SK-N-SH (cell line): Measurements from ENCODE around the gene PISD. TPM values are rescaled to one million over a fixed set of nuclear protein-coding genes. Genes with fewer than 3 reads are reported as not detected.

ENCODE experiments used
- CTCF ChIA-PET: fragments of 300-600, 350-600 bp; formaldehyde crosslinking; extraction: SDS; loops from one replicate; lab custom pipeline; 2021; lab: Yijun Ruan, JAX
- POLR2A ChIA-PET: fragments of 350-600 bp; sonication (Branson Sonifier 250); formaldehyde crosslinking; extraction: SDS; loops from one replicate; lab custom pipeline; 2020; ENCODE audit warnings: antibody characterized with exemption, inconsistent platforms; lab: Yijun Ruan, JAX
- DNase-seq: peaks from one replicate; pipeline ENCODE4 v3.0.0; 2012
- H2AFZ ChIP-seq: fragments of 200-600 bp; sonication (generic); 2 replicates; pipeline ENCODE4 v1.8.1; 2016; ENCODE audit warnings: antibody characterized with exemption, mild to moderate bottlenecking, low read depth
- H3F3A ChIP-seq: fragments of 200-600 bp; sonication (generic); replicated peaks from 2 replicates; pipeline ENCODE3; 2016; ENCODE audit warnings: antibody characterized with exemption, mild to moderate bottlenecking; ENCODE audit not compliant: insufficient read depth
- H3K27ac ChIP-seq, 2 experiments: fragments of 200-500 bp in 1 of 2; fragments of 200-600 bp in 1 of 2; sonication (Bioruptor generic) in 1 of 2; sonication (generic), shearing (Covaris generic) in 1 of 2; 2 replicates each; pipeline versions ENCODE4 v1.5.1 to v1.6.1; 2014 to 2016; ENCODE audit warnings: low read depth in 2 of 2, inconsistent platforms in 1 of 2, low read length in 1 of 2, mild to moderate bottlenecking in 1 of 2, mixed read lengths in 1 of 2
- H3K27me3 ChIP-seq: fragments of 200-600 bp; sonication (generic), shearing (Covaris generic); 2 replicates; pipeline ENCODE4 v1.6.1; 2016; ENCODE audit warnings: mixed run types; ENCODE audit not compliant: insufficient read depth
- H3K36me3 ChIP-seq, 2 experiments: fragments of 200-500 bp in 1 of 2; fragments of 200-600 bp in 1 of 2; sonication (Bioruptor generic) in 1 of 2; sonication (generic) in 1 of 2; replicated peaks in 1 of 2; 2 replicates each; pipeline versions ENCODE3 to v1.5.1; 2014 to 2016; ENCODE audit warnings: low read length in 1 of 2, mild to moderate bottlenecking in 1 of 2; ENCODE audit not compliant: insufficient read depth in 2 of 2, control insufficient read depth in 1 of 2
- H3K4me1 ChIP-seq, 2 experiments: fragments of 200-500 bp in 1 of 2; fragments of 200-600 bp in 1 of 2; sonication (Bioruptor generic) in 1 of 2; sonication (generic), shearing (Covaris generic) in 1 of 2; 2 replicates each; pipeline versions ENCODE4 v1.5.1 to v1.6.1; 2014 to 2016; ENCODE audit warnings: low read depth in 1 of 2, low read length in 1 of 2, mixed run types in 1 of 2; ENCODE audit not compliant: insufficient read depth in 2 of 2, control insufficient read depth in 1 of 2
- H3K4me2 ChIP-seq: fragments of 200-600 bp; sonication (generic), shearing (Covaris generic); 2 replicates; pipeline ENCODE4 v1.6.1; 2017; ENCODE audit warnings: mixed run types
- H3K4me3 ChIP-seq, 2 experiments: fragments of 200-500 bp in 1 of 2; fragments of 200-600 bp in 1 of 2; sonication (Bioruptor generic) in 1 of 2; sonication (generic), shearing (Covaris generic) in 1 of 2; 2 replicates each; pipeline versions ENCODE4 v1.5.1 to v1.8.1; 2014 to 2016; ENCODE audit warnings: low read depth in 2 of 2, inconsistent platforms in 1 of 2, low read length in 1 of 2, mild to moderate bottlenecking in 1 of 2, mixed read lengths in 1 of 2, moderate library complexity in 1 of 2
- H3K79me2 ChIP-seq: fragments of 200-600 bp; sonication (generic); 2 replicates; pipeline ENCODE4 v1.8.1; 2017; ENCODE audit warnings: mild to moderate bottlenecking; ENCODE audit not compliant: insufficient read depth
- H3K9ac ChIP-seq: fragments of 200-600 bp; sonication (generic); 2 replicates; pipeline ENCODE4 v1.6.1; 2017; ENCODE audit warnings: mixed run types
- H3K9me2 ChIP-seq: fragments of 200-600 bp; sonication (generic); 2 replicates; pipeline ENCODE4 v1.6.1; 2017; ENCODE audit warnings: mixed run types
- H3K9me3 ChIP-seq: fragments of 200-600 bp; sonication (generic); 2 replicates; pipeline ENCODE4 v1.6.1; 2017; ENCODE audit warnings: mixed run types, mild to moderate bottlenecking, moderate library complexity
- H4K20me1 ChIP-seq: fragments of 200-600 bp; sonication (generic); 2 replicates; pipeline ENCODE4 v1.6.1; 2017; ENCODE audit warnings: mild to moderate bottlenecking, mixed run types; ENCODE audit not compliant: insufficient read depth
- ELF1 ChIP-seq: IDR thresholded peaks from 2 replicates; pipeline ENCODE4 v1.4.0; 2012
- FOSL2 ChIP-seq: IDR thresholded peaks from 2 replicates; pipeline ENCODE4 v1.4.0; 2012; ENCODE audit warnings: low read depth, mild to moderate bottlenecking, moderate library complexity, borderline replicate concordance
- FOXJ3 ChIP-seq: sonication (generic); formaldehyde crosslinking; IDR thresholded peaks from 2 replicates; pipeline ENCODE4 v1.5.1; 2020; ENCODE audit warnings: mild to moderate bottlenecking, missing genetic modification reagents
- FOXM1 ChIP-seq: IDR thresholded peaks from 2 replicates; pipeline ENCODE4 v1.4.0; 2012; ENCODE audit warnings: low read depth, mild to moderate bottlenecking
- GABPA ChIP-seq: IDR thresholded peaks from 2 replicates; pipeline ENCODE4 v1.4.0; 2012; ENCODE audit warnings: low read depth, mild to moderate bottlenecking
- GATA2 ChIP-seq: sonication (generic); formaldehyde crosslinking; IDR thresholded peaks from 2 replicates; pipeline ENCODE4 v1.5.0; 2020; ENCODE audit warnings: mild to moderate bottlenecking, missing genetic modification reagents
- MAX ChIP-seq: IDR thresholded peaks from 2 replicates; pipeline ENCODE4 v1.4.0; 2012; ENCODE audit warnings: low read depth
- NFIC ChIP-seq: IDR thresholded peaks from 2 replicates; pipeline ENCODE4 v1.4.0; 2012; ENCODE audit warnings: borderline replicate concordance
- PBX3 ChIP-seq: IDR thresholded peaks from 2 replicates; pipeline ENCODE4; 2012
- POLR2AphosphoS5 ChIP-seq: IDR thresholded peaks from 2 replicates; pipeline ENCODE4 v1.6.1; 2012; ENCODE audit warnings: low read depth, low read length
- RCOR1 ChIP-seq: fragments of 150-350 bp; IDR thresholded peaks from 2 replicates; pipeline ENCODE4 v1.6.1; 2017; ENCODE audit warnings: antibody characterized with exemption, low read length
- RFX5 ChIP-seq: IDR thresholded peaks from 2 replicates; pipeline ENCODE4 v1.6.1; 2012; ENCODE audit warnings: mild to moderate bottlenecking, improper control_type of control experiment, low read length
- RXRA ChIP-seq: IDR thresholded peaks from 2 replicates; pipeline ENCODE4 v1.4.0; 2012; ENCODE audit warnings: low read depth, mild to moderate bottlenecking, borderline replicate concordance
- SIN3A ChIP-seq: IDR thresholded peaks from 2 replicates; pipeline ENCODE4 v1.6.1; 2012; ENCODE audit warnings: low read depth, mild to moderate bottlenecking, low read length, moderate library complexity, borderline replicate concordance
- SMC3 ChIP-seq: IDR thresholded peaks from 2 replicates; pipeline ENCODE4 v1.6.1; 2012; ENCODE audit warnings: low read depth, low read length, improper control_type of control experiment
- TAF1 ChIP-seq: IDR thresholded peaks from 2 replicates; pipeline ENCODE4 v1.6.1; 2012; ENCODE audit warnings: low read depth, mild to moderate bottlenecking, low read length, moderate library complexity, borderline replicate concordance
- USF1 ChIP-seq: IDR thresholded peaks from 2 replicates; pipeline ENCODE4 v1.4.0; 2012; ENCODE audit warnings: low read depth, borderline replicate concordance
- USF2 ChIP-seq: fragments of 150-350 bp; IDR thresholded peaks from 2 replicates; pipeline ENCODE4 v1.6.1; 2017; ENCODE audit warnings: antibody characterized with exemption, low read length, low read depth, borderline replicate concordance
- ZBTB33 ChIP-seq: IDR thresholded peaks from 2 replicates; pipeline ENCODE4 v1.4.0; 2012; ENCODE audit warnings: low read depth, borderline replicate concordance
- WGBS: methylation state at CpG from one replicate; pipeline ENCODE4 v1.1.6; 2017; ENCODE audit warnings: low lambda C conversion rate; 5-methylcytosine and 5-hydroxymethylcytosine counted together
- polyA plus RNA-seq, 3 experiments: library from polyadenylated mRNA; depleted of rRNA; stranded (reverse); fragments of >200 nt; gene quantifications; 2 replicates each; pipeline ENCODE4 v1.2.3, GENCODE V29; 2012

Gene PISD
- polyA plus RNA-seq, 1 of the 3 experiments (the other 2 are of a cell fraction), result 34.9 TPM

GRCh38 chr22:31585161-31585859 lies 76.7 kb downstream of the PISD start:
- peaks cover 5% of the 10 kb centered on the region for H3F3A ChIP-seq
- no peaks in the 10 kb centered on the region for H3K9me3 ChIP-seq
- no peak overlapping the region for H3K4me2 ChIP-seq
- DNase-seq, result no peak
- H3K4me1 ChIP-seq, result 0 out of 4 replicates have a peak, but pooled peaks cover 0 to 18% of the 10 kb centered on the region in 2 experiments
- peaks cover 24 to 29% of the 10 kb centered on the region in 2 experiments for H3K36me3 ChIP-seq
- no peaks in the 10 kb centered on the region for H3K27me3 ChIP-seq
- no peak overlapping the region for H2AFZ ChIP-seq
- H3K9ac ChIP-seq, result no peak overlapping the region
- 58% methylated on average over 2 of the region's 3 CpGs for WGBS
- POLR2A ChIA-PET, result no interaction called here
- no peak overlapping the region for H3K27ac ChIP-seq
- no peaks in the 10 kb centered on the region for H3K79me2 ChIP-seq
- H3K9me2 ChIP-seq, result no peaks in the 10 kb centered on the region
- no peak overlapping the region for H3K4me3 ChIP-seq
- CTCF ChIA-PET, result interaction anchor here (0.9 kb wide), 1 partner anchor 38 kb away, joined by 5 read pairs; no protein-coding TSS in a partner anchor
- H4K20me1 ChIP-seq, result no peaks in the 10 kb centered on the region
- TF ChIP-seq ELF1 (no peak), TAF1 (no peak), SIN3A (no peak), NFIC (no peak), USF1 (no peak), FOSL2 (no peak), FOXM1 (no peak), SMC3 (no peak), USF2 (no peak), RXRA (no peak), RFX5 (no peak), MAX (no peak), ZBTB33 (no peak), RCOR1 (no peak), PBX3 (no peak), POLR2AphosphoS5 (no peak), GABPA (no peak), GATA2 (CRISPR knock-in tag) (no peak), FOXJ3 (CRISPR knock-in tag) (no peak)
